Posterior vena cava (tissue), 2 donors: Measurements from ENCODE around the gene PSMG3. TPM values are rescaled to one million over a fixed set of nuclear protein-coding genes. Genes with fewer than 3 reads are reported as not detected.

Experiments used
- DNase-seq: peaks from one replicate; pipeline ENCODE4 v3.0.0-alpha.2; 2020; ENCODE audit warnings: low spot score
- intact Hi-C, 2 donors: fragments of 100-400 bp; cut with DNase I; formaldehyde crosslinking; loops; one replicate each; pipeline versions ENCODE4 v1.14.1 to v1.14.2; 2022 to 2023
- total RNA-seq, 2 donors: library from RNA; stranded (reverse); fragmentation: NEBNext Ultra II Directional; extraction: Animal tissue kit (Norgen Biotek cat#: 25700); gene quantifications; one replicate each; pipeline ENCODE4 v1.2.1, GENCODE V29; 2021
- donor health status: DM: yes; HTN: yes; CAD: no.
- donor health status: DM: yes; HTN: yes; CAD: no.

The PSMG3 gene
- total RNA-seq, 2 donors from 2014 or later: 13.9 to 19.0 TPM

DNA sequence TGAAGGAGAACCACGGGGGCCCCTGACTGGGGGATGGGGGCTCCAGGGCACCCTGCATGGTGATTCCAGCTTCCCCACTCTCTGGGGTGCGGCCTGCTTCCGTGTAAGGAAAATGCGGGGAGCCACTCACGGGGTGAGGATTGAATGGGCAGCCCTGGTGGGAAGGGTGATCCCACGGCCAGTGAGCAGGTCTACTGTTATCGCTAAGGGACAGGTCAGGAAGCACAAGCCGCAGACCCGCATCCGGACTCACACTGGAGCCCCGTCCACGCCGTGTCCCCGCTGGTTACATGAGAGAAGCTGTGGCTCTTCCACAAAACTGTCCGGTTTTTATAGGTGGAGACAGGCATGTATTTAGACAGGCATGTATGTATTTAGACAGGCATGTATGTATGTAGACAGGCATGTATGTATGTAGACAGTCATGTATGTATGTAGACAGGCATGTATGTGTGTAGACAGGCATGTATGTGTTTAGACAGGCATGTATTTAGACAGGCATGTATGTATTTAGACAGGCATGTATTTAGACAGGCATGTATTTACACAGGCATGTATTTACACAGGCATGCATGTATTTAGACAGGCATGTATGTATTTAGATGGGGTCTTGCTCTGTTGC, 5.7 kb downstream of the PSMG3 start:
- intact Hi-C loops: no loop called here

DNA sequence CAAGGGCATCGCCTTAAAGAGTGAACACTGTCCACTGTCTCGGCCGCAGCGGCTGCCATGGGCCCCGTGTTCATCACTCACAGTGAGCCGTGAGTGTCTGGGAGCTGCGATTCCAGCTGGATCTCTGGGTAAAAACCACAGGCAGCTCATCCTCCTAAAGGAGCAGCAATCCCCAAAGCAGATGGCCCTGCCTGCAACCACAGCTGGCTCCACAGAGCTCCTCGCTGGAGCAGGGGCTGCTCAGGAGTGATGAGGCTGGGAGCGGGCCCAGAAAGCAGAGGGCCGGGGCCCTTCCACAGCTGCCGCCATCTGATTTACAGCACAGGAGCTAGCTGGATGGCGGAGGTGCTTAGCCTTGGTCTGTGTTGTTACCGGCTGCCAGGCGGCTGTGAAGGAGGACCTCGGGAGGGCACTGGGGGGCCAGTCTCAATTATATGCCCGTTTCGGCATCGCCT, 7.2 kb downstream of the PSMG3 start:
- intact Hi-C loops: no loop called here
- DNase-seq: no peak

More for the DNA sequence above, 5.7 kb downstream of the PSMG3 start:
- DNase-seq: no peak

DNA sequence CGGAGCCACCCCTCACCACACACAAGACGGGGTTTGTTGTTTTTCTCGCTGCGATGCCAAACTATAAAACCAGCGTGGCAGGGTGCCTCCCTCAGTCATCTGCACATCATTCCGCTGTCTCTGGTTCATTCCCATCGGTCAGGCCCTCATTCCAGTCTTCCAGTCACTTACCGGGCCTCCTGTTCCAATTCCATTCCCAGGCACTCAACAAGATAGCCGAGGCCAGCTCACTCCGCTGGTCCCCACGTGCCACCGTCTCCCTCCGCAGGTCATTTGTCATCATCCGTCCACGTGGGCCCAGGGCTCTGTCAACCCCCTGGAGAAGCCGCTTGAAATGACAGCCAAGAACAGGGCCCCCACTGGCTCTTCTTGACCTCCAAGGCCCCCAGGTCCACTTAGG, 7.7 kb downstream of the PSMG3 start:
- intact Hi-C loops: no loop called here
- DNase-seq: no peak

DNA sequence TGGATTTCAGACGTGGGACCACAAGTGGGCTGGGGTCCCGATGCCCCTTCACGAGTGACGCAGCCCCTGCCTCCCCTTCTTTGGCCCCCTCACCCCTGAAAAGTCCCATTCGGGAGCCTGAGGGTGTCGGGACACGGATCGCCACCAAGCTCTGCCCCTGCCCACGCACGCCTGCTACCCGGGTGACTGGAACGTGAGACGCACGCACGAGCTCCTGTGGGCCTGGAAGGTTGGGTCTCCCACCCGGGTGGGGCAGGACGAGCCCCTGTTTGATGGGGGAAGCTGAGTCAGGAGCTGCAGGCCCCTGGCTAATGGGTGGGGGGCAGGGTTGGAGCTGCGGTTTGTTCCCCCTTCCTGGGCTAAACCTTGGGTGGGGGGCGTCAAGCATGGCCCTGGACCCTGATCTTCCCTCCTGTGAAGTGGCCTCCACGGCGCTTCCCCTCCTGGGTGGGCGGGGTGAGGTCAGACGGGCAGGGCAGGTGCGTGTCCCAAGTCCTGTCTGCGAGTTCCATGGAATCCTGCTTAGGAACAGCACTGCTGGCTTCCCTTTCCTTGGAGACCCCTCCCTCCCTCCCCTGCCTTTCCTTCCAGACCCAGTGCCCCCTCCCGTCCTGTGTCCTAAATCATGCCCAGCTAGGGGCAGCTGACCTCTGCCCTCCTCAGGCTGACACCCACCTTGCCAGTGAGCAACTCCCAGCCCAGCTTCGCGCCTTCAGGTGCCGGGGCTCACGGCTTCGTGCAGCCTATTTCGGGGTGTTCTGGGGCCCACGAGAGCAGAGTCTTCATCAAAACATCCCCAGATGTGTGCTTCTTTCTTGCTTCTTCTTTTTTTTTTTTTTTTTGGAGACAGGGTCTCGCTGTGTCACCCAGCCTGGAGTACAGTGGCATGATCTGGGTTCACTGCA, 8.5 kb downstream of the PSMG3 start:
- no peak for DNase-seq
- intact Hi-C loops: no loop called here

DNA sequence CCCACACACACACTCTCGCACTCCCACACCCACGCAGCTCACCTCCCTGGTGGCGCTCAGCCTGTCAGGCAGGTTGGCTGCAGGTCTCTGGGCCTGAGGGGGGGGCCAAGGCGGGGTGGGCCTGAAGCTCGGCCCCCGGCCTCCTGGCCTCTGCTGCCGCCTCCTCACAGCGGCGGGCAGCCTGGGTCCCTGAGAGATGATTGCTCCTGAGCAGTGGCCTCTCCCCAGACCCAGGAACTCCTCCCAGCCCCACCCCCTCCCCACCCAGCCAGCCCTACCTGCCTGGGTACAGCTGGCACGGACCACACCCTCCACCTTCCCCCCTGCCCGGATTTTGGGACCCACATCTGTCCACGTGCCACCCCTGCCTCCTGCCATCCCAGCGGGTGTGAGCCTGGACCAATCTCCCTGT, 9.2 kb downstream of the PSMG3 start:
- intact Hi-C loops: no loop called here
- DNase-seq: no peak

DNA sequence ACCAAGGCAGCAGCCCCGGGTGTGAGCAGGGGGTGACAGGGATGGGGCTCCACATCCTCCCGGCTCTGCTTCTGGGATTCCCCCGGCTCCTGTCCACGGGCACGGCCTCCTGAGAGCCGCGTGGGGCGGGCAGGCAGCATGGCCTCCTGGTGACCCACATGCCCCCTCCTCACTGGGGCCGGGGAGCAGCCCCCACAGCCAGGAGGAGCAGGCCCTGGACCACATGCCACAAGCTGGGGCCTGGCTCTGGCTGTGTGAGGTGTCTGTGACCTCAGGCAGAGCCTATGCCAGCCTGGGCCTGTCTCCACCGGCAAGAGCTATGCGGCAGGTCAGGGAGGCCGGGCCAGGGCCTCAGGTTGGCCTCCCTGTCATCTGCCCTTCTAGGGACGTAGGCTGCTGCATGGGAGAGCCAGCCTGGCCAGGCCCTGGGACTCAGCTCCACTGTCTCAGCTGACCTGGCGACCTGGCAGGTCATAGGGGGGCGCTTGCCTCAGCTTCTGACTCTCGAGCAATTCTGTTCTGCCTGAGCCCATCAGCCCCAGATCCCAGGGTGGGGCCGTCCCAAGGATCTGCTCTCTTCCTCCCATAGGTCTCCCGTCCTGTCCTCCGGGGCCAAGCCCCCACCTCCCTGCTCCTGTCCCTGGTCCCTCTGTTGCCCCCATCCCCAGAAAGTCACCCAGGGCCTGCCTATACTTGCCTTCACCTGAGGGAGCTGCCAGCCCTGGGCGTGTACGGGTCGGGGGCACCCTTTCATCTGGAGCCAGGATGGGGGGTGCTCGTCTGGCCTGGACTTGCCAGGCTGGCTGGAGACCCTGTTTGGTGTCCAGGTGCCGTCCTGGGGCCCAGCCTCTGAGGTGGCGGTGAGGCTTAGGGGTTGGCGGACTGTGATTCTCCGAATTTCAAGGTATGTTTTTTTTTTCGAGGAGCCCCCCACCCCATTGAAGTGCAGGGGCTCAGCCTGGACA, 9.9 kb downstream of the PSMG3 start:
- intact Hi-C loops: no loop called here
- no peak for DNase-seq

DNA sequence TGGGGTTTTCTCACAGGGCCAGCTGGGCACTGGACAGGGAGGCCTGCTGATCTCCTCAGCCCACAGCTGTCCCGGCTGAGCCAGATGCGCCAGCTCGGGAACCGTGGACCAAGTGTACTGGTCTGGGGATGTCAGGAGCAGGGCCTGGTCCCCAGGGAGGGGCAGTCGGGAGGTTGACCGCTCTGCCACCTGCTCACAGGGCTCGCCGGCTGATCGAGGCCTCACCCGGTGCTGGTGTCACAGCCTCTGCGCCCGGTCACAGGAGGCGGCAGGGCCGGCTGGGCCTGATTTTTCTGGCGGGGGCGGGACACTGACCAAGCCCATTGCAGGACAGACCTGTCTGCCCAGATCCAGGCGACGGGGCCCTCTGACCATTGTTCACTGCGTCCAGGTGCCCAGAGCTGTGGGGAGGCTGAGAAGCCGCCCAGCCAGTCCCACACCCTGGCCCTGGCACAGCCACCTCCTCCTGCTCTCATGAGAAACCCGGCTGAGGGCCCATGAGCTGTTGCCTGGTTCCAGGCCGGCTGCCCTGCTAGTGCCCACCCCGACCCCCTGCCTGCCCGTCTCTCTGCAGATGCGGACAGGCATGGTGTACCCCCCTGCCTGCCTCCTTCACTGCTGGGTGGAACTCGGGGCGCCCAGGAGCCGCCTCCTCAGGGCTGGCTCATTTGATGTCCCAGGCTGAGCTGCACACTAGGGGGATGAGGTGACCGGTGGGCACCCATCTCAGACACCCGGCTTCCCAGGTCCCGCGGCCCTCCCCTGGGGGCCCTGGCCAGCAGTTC, 10.8 kb downstream of the PSMG3 start:
- DNase-seq: no peak
- intact Hi-C loops: no loop called here

DNA sequence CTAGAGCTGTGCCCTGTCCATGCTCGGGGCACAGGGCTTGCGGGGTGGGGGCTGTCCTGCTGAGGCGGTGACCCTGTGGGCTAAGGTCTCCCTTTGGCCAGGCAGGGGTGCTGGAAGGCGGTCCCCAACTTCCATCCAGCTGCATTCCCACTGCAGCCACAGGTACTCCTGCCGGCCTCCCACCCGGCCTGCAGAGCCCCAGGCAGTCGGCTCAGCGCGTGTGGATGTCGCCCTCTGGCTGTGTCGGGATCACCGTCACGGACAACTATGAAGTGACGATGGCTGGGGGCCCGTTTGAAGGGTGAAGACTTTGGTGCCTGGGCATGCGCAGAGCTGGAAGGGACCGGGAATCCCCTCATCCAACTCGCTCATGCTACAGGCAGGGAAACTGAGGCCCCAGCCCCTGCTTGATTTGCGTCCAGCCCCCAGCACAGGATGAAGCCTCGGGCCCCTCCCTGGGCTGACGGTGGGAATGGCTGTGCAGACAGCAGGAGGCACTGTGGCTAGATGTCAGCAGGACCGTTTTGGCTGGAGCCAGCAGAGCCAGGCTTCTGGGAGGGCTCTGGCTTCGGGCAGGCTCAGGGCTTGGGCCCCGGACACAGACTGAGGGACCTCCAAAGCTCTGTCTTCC, 11.5 kb downstream of the PSMG3 start:
- no peak for DNase-seq
- intact Hi-C loops: no loop called here

DNA sequence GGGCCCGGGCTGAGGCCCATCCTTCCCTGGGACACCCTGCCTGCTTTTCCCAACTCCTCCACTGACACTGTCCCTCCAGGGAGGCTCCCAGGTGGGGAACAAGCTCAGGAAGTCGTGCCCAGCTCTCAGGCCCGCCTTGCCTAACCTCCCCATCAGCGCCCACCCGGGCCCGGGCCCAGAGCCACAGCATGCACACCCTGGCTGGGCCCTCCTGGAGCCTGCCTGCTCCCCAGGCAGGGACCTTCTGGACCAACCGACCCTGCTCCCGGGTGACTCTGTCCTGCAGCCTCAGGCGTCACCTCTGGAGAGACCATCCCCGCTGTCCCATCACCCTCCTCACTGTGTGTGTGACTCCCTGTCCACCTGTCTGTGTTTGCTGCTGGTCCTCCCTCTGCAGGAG, 12.1 kb downstream of the PSMG3 start:
- intact Hi-C loops: no loop called here
- no peak for DNase-seq

DNA sequence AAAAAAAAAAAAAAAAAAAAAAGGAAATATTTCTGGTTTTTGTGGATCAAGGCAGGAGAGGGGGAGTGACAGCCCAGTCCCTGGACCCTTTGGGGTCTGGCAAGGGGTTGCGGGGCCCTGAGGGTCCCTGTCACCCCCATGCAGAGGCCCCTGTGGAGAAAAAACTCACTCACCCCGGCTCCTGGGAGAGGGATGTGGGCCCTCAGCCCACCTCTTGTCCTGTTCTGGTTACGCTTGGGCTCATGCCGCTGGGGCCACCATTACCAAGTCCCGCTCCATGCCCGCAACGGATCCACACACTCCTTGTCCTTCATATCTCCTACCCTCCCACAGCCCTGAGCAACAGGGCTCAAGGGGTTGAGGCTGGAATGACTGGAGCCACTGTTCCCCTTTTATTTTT, 12.8 kb downstream of the PSMG3 start:
- intact Hi-C loops: no loop called here
- DNase-seq: no peak

DNA sequence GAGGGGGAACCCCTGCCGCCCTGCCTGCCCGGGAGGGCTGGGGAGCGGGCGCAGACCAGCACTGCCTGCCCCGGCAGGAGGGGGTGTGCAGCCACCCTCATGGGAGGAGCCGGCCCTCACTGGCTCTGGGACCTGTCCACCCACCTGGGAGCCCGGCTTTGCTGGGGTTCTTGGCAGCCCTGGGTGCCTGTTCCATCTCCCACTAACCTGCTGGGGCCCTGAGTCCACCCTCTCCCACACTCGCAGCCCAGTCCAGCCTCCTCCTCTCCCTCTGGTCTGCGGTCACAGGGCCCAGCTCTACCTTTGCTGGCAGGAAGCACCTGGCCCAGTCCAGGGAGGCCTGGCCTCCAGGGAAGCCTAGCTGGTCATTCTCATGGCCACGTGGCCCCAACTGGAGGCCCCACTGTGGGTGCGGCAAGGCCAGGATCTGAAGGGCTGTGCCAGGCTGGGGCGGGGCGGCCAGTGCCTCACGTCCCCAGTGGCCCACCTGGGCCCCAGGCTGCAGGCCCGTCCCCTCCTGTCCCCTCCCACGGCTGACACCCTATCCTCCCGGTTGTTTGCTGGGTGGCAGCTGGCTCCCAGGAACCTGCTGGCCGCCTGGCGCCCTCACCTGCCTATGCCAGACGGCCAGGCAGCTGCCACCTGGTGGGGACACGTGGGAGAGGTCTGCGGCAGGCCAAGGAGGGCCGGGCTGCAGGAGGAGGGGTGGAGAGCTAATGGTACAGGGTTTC, 13.9 kb downstream of the PSMG3 start, which contains the start of gene TMEM184A:
TMEM184A (minus strand) TSS at position 393 of the 731 bp plus-strand sequence. CDS start 721 bp downstream, outside the sequence.
- DNase-seq: no peak
- intact Hi-C loops: no loop called here

DNA sequence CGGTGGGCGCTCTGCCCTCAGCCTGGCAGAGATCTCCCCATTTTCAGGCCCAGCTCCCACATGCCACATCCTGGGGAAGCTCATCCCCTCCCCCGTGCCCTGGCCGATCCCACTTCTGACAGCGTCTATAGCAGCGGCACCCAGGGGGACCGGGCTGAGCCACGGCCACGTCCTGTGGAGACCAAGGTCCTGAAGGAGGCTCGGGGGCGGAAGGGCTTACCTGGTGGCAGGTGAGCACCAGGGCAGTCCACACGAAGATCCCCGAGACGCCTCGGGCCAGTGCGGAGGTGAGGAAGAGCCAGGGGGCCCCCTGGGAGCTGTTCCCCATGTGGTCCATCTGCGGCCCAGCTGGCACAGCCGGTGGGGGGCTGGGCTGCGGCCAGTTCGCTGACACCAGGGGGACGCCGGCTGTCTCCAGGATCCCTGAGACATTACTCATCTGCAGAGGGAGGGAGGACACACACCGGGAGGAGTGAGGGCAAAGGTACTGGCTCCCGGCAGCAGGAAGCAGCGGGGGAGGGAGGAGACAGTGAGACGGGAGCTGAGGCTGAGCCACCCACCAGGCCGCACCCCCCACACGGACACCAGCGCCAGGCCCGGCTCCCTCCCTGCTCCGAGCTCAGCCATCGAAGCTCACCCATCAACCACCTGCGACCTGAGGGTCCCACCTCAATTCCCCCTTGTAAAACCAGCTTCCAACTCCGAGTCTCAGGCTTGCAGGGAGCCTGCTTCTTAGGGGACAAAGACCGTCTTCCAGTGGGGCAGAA, 14.6 kb downstream of the PSMG3 start:
- intact Hi-C loops: no loop called here

DNA sequence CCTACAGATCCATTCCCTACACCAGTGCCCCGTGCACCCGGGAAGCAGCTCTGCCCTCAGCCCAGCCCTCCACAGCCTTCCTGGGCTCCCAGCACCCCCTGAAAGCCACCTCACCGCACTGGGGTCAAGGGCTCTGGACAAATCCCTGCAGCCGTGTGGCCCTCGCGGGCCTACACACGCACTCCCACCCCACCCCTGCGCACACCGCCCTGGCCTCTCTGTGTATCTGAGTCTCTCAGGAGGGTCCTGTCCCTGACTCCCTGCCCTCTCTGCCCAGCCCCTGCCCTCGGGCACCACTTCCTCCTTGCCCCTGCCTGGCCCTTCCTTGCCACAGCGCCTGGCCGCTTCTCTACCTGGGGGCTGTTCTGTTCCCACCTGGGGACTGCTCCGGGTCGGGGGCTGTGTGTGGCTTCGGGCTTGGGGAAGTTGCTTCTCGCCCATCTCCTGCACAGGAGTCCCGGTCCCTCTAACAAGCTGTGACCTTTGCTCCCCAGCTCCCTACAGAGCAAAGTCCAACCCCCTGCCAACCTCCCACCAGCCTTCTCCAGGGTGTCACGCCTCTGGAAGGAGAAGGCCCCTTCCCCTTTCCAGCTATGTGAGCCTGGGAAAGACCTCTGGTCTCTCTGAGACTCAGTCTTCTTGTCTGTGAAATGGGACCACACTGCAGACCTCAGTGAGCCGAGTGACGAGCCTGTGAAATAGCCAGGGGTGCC, 15.3 kb downstream of the PSMG3 start:
- intact Hi-C loops: no loop called here
- no peak for DNase-seq

More for the DNA sequence above, 14.6 kb downstream of the PSMG3 start:
- DNase-seq: no peak

DNA sequence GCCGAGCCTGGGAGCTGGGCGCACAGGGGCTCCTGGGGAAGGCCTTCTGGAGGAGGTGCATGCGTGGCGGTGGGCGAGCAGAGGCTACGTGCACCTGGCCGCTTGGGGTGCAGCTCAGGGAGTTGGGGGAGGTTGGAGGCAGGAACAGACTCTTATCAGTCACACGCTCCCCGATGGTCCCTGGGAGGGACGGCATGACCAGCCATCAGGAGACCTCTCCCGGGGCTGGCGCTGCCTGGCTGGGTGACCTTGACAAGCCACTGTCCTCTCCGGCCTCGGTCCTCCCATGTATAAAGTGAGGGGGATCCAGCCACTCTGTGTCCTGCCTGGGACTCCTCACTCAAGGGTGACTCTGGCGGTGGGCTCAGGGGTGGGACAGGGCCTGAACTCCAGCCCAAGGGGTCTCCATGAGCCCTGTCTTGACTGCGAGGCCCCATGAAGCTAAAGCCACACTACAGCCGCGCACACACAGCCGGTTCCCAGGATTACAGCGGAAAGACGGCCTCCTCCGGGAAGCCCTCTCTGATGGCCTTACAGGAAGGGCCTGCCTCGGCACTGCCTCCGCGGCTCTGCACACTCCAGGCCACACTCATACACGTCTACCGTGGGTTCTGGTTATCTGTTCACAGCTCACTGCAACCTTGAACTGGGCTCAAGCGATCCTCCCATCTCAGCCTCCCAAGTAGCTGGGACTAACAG, 16.2 kb downstream of the PSMG3 start:
- no peak for DNase-seq
- intact Hi-C loops: no loop called here

DNA sequence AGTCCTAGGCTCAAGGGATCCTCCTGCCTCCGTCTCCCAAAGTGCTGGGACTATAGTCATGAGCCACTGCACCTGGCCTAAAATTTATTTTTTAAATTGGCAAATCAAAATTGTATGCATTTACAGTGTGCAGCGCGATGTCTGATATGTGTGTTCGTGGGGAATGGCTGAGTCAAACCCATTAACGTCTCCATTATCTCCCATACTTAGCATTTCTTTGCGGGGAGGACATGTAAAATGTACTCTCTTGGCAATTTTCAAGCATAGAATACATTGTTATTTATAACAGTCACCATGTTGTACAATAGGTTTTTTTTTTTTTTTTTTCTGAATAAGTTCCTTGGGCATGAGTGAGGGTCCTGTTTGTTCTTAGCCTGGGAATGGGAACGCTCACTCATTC, 17.6 kb downstream of the PSMG3 start:
- no peak for DNase-seq
- intact Hi-C loops: no loop called here

DNA sequence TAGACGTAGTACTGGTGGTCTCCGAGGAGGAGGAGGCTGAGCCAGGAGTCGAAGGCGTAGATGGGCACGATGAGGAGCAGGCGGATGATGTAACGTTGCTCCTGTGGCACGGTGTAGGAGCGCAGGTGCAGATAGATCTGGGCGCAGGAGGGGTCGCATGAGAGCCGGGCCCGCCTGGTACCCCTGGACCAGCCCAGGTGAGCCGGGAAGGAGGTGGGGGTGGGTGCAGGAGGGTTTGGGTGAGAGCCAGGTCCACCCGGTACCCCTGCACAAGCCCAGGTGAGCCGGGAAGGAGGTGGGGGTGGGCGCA, 19.0 kb downstream of the PSMG3 start:
- intact Hi-C loops: no loop called here
- no peak for DNase-seq
